ENCODE results near the gene GALNT8. TPM values are rescaled to one million over a fixed set of nuclear protein-coding genes. Genes with fewer than 3 reads are reported as not detected.

Gene GALNT8
- total and polyA plus RNA-seq, 2 of the 8 experiments (the other 6 are each of a cell fraction or from before 2014, with no cell fraction given) = 4.7 to 8.3 TPM

GRCh38 chr12:4690760-4691159, 29.4 kb upstream of the GALNT8 start (continued):
- no peak for TF ChIP-seq CEBPB (IDR thresholded peaks at IDR 0.05; ENCODE audit: low read depth, low read length)
- no peak for TF ChIP-seq CTBP2 (IDR thresholded peaks at IDR 0.05; ENCODE audit: borderline replicate concordance, insufficient read depth, insufficient read length, low read length)
- TF ChIP-seq SAP30 (IDR thresholded peaks at IDR 0.05; ENCODE audit: insufficient read depth, insufficient replicate concordance, low read length) = no peak
- no peak for TF ChIP-seq BCL11A (IDR thresholded peaks at IDR 0.05; ENCODE audit: low read depth in 2 of 2, low read length in 2 of 2)
- TF ChIP-seq SP2 (IDR thresholded peaks at IDR 0.05; ENCODE audit: low read length) = no peak
- TF ChIP-seq ZNF274 (IDR thresholded peaks at IDR 0.05; ENCODE audit: borderline replicate concordance, extremely low read depth, low read length) = no peak
- no peak for TF ChIP-seq JUND (IDR thresholded peaks at IDR 0.05; ENCODE audit: low read length)

Measured in H1 (cell line).